ENCODE results near the gene PPP2R2C.

The PPP2R2C gene

DNA sequence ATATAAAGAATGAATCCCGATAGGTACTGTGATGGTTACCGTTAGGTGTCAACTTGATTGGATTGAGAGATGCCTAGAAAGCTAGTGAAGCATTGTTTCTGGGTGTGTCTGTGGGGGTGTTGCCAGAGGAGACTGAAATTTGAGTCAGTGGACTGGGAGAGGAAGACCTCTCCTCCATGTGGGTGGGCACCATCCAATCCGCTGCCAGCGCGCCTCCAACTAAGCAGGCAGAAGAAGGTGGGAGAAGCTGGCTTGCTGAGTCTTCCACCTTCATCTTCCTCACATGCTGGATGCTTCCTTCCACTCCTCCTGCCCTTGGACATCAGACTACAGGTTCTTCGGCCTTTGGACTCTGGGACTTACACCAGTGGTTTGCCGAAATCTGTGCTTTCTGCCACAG lies 162.6 kb downstream of the PPP2R2C start:
- H3K27me3 ChIP-seq (ENCODE audit: low read depth): peaks cover 16% of the 10 kb centered on the region

GRCh38 chr4:6308899-6309643 lies 163.3 kb downstream of the PPP2R2C start:
- Histone ChIP-seq H3K27me3 (ENCODE audit: low read depth) (peaks cover 16% of the 10 kb centered on the region), H3K4me3 (no peak overlapping the region), H3K36me3 (replicated peaks) (no peaks in the 10 kb centered on the region), H3K4me1 (no peaks in the 10 kb centered on the region), H3K9me3 (peaks cover 5% of the 10 kb centered on the region; the same call in 1 of the 2 replicates)
- no peak for DNase-seq (ENCODE audit: low spot score in 2 of 2)
- in situ Hi-C loops (cut with MboI; ENCODE audit: low sequenced_read_pairs): no loop called here

More for the DNA sequence above, 162.6 kb downstream of the PPP2R2C start:
- in situ Hi-C loops (cut with MboI; ENCODE audit: low sequenced_read_pairs): no loop called here
- no peak for DNase-seq (ENCODE audit: low spot score in 2 of 2)
- H3K9me3 ChIP-seq: peaks cover 5% of the 10 kb centered on the region; the same call in 1 of the 2 replicates
- H3K36me3 ChIP-seq (replicated peaks): no peaks in the 10 kb centered on the region
- no peaks in the 10 kb centered on the region for H3K4me1 ChIP-seq
- H3K4me3 ChIP-seq: no peak overlapping the region

GRCh38 chr4:6307891-6308290 lies 164.5 kb downstream of the PPP2R2C start:
- no peak for DNase-seq (ENCODE audit: low spot score in 2 of 2)
- no peak overlapping the region for H3K4me3 ChIP-seq
- no peaks in the 10 kb centered on the region for H3K4me1 ChIP-seq
- in situ Hi-C loops (cut with MboI; ENCODE audit: low sequenced_read_pairs): no loop called here
- peaks cover 5% of the 10 kb centered on the region; the same call in 1 of the 2 replicates for H3K9me3 ChIP-seq
- H3K27me3 ChIP-seq (ENCODE audit: low read depth): peaks cover 16% of the 10 kb centered on the region
- no peaks in the 10 kb centered on the region for H3K36me3 ChIP-seq (replicated peaks)

DNA sequence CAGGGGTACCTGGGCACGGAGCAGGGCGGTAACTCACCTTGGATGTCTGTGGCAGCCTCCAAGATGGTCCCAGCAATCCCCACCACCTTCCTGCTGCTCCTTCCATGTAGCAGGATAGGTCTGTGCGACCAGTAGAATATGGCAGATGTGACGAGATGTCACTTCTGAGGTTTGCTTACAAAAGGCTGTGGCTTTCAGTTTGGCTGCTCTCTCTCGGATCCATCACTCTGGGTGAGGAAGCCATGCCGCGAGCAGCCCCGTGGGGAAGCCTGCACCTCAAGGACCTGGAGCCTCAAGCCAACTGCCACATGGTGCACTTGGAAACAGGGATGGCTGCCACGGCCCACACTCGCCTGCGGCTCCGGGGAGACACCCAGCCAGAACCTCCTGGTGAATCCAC lies 165.2 kb downstream of the PPP2R2C start:
- in situ Hi-C loops (cut with MboI; ENCODE audit: low sequenced_read_pairs): no loop called here
- DNase-seq (ENCODE audit: low spot score in 2 of 2): no peak
- Histone ChIP-seq H3K36me3 (replicated peaks) (no peaks in the 10 kb centered on the region), H3K4me3 (no peak overlapping the region), H3K4me1 (no peaks in the 10 kb centered on the region), H3K9me3 (peaks cover 5% of the 10 kb centered on the region; the same call in 1 of the 2 replicates), H3K27me3 (ENCODE audit: low read depth) (peaks cover 16% of the 10 kb centered on the region)

DNA sequence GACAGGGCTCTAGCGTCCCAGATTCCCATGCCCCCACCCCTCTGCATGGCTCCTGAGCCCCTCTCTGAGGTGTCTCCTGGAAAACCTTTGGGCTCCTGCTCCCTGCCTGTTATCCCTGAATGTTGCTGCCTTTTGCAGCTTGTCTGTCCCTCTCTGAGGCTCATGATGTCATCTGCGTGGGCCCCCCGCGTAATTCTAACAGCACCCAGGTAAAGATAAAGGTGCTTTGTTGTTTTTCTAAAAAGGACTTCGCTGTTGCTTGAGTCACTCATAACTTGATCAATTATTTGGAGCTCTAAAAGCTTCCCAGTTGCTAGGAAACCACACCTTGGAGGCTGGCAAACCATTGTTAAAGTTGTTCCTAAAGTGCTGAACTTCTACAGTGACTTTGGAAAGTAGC lies 166.1 kb downstream of the PPP2R2C start:
- DNase-seq (ENCODE audit: low spot score in 2 of 2): no peak
- peaks cover 16% of the 10 kb centered on the region for H3K27me3 ChIP-seq (ENCODE audit: low read depth)
- in situ Hi-C loops (cut with MboI; ENCODE audit: low sequenced_read_pairs): no loop called here
- H3K9me3 ChIP-seq: peaks cover 5% of the 10 kb centered on the region; the same call in 1 of the 2 replicates
- no peaks in the 10 kb centered on the region for H3K36me3 ChIP-seq (replicated peaks)
- no peak overlapping the region for H3K4me3 ChIP-seq
- H3K4me1 ChIP-seq: no peaks in the 10 kb centered on the region

- no peak overlapping the region for H3K4me3 ChIP-seq
- H3K9me3 ChIP-seq: peaks cover 5% of the 10 kb centered on the region; the same call in 1 of the 2 replicates
- no peaks in the 10 kb centered on the region for H3K4me1 ChIP-seq
- in situ Hi-C loops (cut with MboI; ENCODE audit: low sequenced_read_pairs): no loop called here
- peaks cover 6% of the 10 kb centered on the region for H3K27me3 ChIP-seq (ENCODE audit: low read depth)
- H3K36me3 ChIP-seq (replicated peaks): no peaks in the 10 kb centered on the region
- no peak for DNase-seq (ENCODE audit: low spot score in 2 of 2)
These were observed 168.5 kb downstream of the PPP2R2C start for GRCh38 chr4:6303943-6304342.

DNA sequence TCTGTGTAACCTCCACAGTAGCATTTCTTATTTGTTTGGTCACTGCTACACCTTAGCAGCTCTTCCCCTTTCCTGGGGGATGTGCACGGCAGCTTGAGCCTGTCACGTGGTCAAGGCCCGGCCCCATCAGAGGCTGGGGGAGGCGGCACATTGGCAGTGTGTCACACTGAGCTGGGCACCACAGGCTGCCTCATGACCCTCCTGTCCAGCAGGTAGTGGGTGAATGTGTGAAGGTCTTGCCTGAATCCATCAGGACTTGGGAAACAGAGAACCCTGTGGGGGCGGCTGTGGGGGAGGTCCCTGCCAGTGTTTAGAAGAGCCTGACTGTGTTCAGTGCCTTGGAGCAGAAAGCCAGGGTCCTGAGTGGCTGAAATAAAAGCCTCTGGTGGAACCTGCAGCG lies 169.5 kb downstream of the PPP2R2C start:
- Histone ChIP-seq H3K27me3 (ENCODE audit: low read depth) (no peaks in the 10 kb centered on the region; the same call in 1 of the 2 replicates), H3K4me1 (no peaks in the 10 kb centered on the region), H3K4me3 (no peak overlapping the region), H3K9me3 (no peaks in the 10 kb centered on the region), H3K36me3 (replicated peaks) (no peaks in the 10 kb centered on the region)
- DNase-seq (ENCODE audit: low spot score in 2 of 2): no peak
- in situ Hi-C loops (cut with MboI; ENCODE audit: low sequenced_read_pairs): no loop called here

DNA sequence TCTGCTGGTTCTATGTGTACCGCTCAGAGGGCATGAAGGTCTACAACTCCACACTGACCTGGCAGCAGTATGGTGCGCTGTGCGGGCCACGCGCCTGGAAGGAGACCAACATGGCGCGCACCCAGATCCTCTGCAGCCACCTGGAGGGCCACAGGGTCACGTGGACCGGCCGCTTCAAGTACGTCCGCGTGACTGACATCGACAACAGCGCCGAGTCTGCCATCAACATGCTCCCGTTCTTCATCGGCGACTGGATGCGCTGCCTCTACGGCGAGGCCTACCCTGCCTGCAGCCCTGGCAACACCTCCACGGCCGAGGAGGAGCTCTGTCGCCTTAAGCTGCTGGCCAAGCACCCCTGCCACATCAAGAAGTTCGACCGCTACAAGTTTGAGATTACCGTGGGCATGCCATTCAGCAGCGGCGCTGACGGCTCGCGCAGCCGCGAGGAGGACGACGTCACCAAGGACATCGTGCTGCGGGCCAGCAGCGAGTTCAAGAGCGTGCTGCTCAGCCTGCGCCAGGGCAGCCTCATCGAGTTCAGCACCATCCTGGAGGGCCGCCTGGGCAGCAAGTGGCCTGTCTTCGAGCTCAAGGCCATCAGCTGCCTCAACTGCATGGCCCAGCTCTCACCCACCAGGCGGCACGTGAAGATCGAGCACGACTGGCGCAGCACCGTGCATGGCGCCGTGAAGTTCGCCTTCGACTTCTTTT lies 170.5 kb downstream of the PPP2R2C start:
- Histone ChIP-seq H3K27me3 (ENCODE audit: low read depth) (no peaks in the 10 kb centered on the region), H3K4me3 (no peak overlapping the region), H3K36me3 (replicated peaks) (no peaks in the 10 kb centered on the region), H3K4me1 (no peaks in the 10 kb centered on the region), H3K9me3 (no peaks in the 10 kb centered on the region)
- in situ Hi-C loops (cut with MboI; ENCODE audit: low sequenced_read_pairs): no loop called here
- no peak for DNase-seq (ENCODE audit: low spot score in 2 of 2)

DNA sequence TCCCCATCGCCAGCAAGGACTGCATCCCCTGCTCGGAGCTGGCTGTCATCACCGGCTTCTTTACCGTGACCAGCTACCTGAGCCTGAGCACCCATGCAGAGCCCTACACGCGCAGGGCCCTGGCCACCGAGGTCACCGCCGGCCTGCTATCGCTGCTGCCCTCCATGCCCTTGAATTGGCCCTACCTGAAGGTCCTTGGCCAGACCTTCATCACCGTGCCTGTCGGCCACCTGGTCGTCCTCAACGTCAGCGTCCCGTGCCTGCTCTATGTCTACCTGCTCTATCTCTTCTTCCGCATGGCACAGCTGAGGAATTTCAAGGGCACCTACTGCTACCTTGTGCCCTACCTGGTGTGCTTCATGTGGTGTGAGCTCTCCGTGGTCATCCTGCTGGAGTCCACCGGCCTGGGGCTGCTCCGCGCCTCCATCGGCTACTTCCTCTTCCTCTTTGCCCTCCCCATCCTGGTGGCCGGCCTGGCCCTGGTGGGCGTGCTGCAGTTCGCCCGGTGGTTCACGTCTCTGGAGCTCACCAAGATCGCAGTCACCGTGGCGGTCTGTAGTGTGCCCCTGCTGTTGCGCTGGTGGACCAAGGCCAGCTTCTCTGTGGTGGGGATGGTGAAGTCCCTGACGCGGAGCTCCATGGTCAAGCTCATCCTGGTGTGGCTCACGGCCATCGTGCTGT lies 171.2 kb downstream of the PPP2R2C start:
- no peak for DNase-seq (ENCODE audit: low spot score in 2 of 2)
- H3K4me1 ChIP-seq: no peaks in the 10 kb centered on the region
- no peaks in the 10 kb centered on the region for H3K36me3 ChIP-seq (replicated peaks)
- in situ Hi-C loops (cut with MboI; ENCODE audit: low sequenced_read_pairs): no loop called here
- H3K9me3 ChIP-seq: no peaks in the 10 kb centered on the region
- H3K4me3 ChIP-seq: no peak overlapping the region
- H3K27me3 ChIP-seq (ENCODE audit: low read depth): no peaks in the 10 kb centered on the region

GRCh38 chr4:6300359-6300758 lies 172.1 kb downstream of the PPP2R2C start:
- no peaks in the 10 kb centered on the region for H3K9me3 ChIP-seq
- in situ Hi-C loops (cut with MboI; ENCODE audit: low sequenced_read_pairs): no loop called here
- H3K4me3 ChIP-seq: no peak overlapping the region
- H3K4me1 ChIP-seq: no peaks in the 10 kb centered on the region
- no peaks in the 10 kb centered on the region for H3K27me3 ChIP-seq (ENCODE audit: low read depth)
- no peaks in the 10 kb centered on the region for H3K36me3 ChIP-seq (replicated peaks)
- no peak for DNase-seq (ENCODE audit: low spot score in 2 of 2)

DNA sequence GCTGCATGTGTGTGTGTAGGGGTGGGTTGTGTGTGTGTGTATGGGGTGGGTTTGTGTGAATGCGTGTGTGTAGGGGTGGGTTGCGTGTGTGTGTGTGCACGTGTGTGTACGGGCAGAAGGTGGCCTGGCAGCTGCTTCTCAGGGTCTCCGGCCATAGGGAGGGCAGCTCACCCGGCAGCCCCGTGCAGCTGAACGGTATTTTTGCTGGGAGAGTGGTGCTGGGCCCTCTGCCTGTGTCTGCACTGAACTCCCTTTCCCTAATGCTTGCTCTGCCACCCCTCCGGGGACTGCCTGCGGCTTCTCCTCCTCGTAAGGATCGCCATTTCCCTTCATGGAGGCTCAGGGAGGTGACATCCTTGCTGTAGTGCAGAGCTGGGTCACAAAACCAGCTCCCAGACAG lies 172.5 kb downstream of the PPP2R2C start:
- in situ Hi-C loops (cut with MboI; ENCODE audit: low sequenced_read_pairs): no loop called here
- no peak for DNase-seq (ENCODE audit: low spot score in 2 of 2)

GRCh38 chr4:6298852-6299251 lies 173.6 kb downstream of the PPP2R2C start:
- H3K36me3 ChIP-seq (replicated peaks): no peaks in the 10 kb centered on the region
- H3K9me3 ChIP-seq: no peaks in the 10 kb centered on the region
- no peaks in the 10 kb centered on the region for H3K27me3 ChIP-seq (ENCODE audit: low read depth)
- H3K4me1 ChIP-seq: no peaks in the 10 kb centered on the region
- H3K4me3 ChIP-seq: no peak overlapping the region
- in situ Hi-C loops (cut with MboI; ENCODE audit: low sequenced_read_pairs): no loop called here
- DNase-seq (ENCODE audit: low spot score in 2 of 2): no peak

More for the DNA sequence above, 172.5 kb downstream of the PPP2R2C start:
- Histone ChIP-seq H3K9me3 (no peaks in the 10 kb centered on the region), H3K4me1 (no peaks in the 10 kb centered on the region), H3K4me3 (no peak overlapping the region), H3K27me3 (ENCODE audit: low read depth) (no peaks in the 10 kb centered on the region), H3K36me3 (replicated peaks) (no peaks in the 10 kb centered on the region)

GRCh38 chr4:6298035-6298434 lies 174.4 kb downstream of the PPP2R2C start:
- H3K36me3 ChIP-seq (replicated peaks): no peaks in the 10 kb centered on the region
- no peak for DNase-seq (ENCODE audit: low spot score in 2 of 2)
- no peaks in the 10 kb centered on the region for H3K4me1 ChIP-seq

More at GRCh38 chr4:6298035-6298434, 174.4 kb downstream of the PPP2R2C start:
- H3K9me3 ChIP-seq: no peaks in the 10 kb centered on the region
- H3K27me3 ChIP-seq (ENCODE audit: low read depth): no peaks in the 10 kb centered on the region
- no peak overlapping the region for H3K4me3 ChIP-seq
- in situ Hi-C loops (cut with MboI; ENCODE audit: low sequenced_read_pairs): no loop called here

All from HAP-1 (cell line).